A549 (cell line): ENCODE results near the gene C20orf96.

Experiments used
- CTCF ChIP-seq: fragments of >200 bp; sonication (Bioruptor Twin); formaldehyde crosslinking; IDR thresholded peaks from 3 replicates; pipeline ENCODE4 v1.5.1; 2016
- EHMT2 ChIP-seq: fragments of 200-600 bp; sonication (generic); IDR thresholded peaks from 2 replicates; pipeline ENCODE4 v1.6.1; 2016; ENCODE audit warnings: antibody characterized with exemption, low read depth, mild to moderate bottlenecking, moderate library complexity
- HMGXB4 ChIP-seq: fragments of 250-450 bp; sonication (Bioruptor Pico); IDR thresholded peaks from 2 replicates; pipeline ENCODE4 v1.5.0; 2021; ENCODE audit warnings: mild to moderate bottlenecking, moderate library complexity, borderline replicate concordance
- JUN ChIP-seq, 2 experiments: fragments of >200 bp; sonication (Bioruptor Twin); formaldehyde crosslinking; IDR thresholded peaks; 2 replicates in 1 of 2; 3 replicates in 1 of 2; pipeline ENCODE4 v1.6.1; 2016 to 2017
- MAX ChIP-seq: IDR thresholded peaks from 2 replicates; pipeline ENCODE4 v1.6.1; 2012
- PBX3 ChIP-seq: IDR thresholded peaks from 2 replicates; pipeline ENCODE4 v1.6.1; 2012
- POLR2A ChIP-seq: IDR thresholded peaks from 2 replicates; pipeline ENCODE4 v1.6.1; 2012; ENCODE audit warnings: mild to moderate bottlenecking, low read length
- REST ChIP-seq: fragments of 200-600 bp; sonication (generic); IDR thresholded peaks from 2 replicates; pipeline ENCODE4 v1.6.1; 2016; ENCODE audit warnings: antibody characterized with exemption, mild to moderate bottlenecking, moderate library complexity
- SMC3 ChIP-seq: fragments of >200 bp; sonication (Bioruptor Twin); formaldehyde crosslinking; IDR thresholded peaks from 3 replicates; pipeline ENCODE4 v1.6.1; 2018; ENCODE audit warnings: inconsistent platforms
- TP53 ChIP-seq: fragments of 250-450 bp; sonication (Bioruptor Pico); IDR thresholded peaks from 2 replicates; pipeline ENCODE4 v1.5.0; 2021; ENCODE audit warnings: mild to moderate bottlenecking, moderate library complexity
- ZFP36 ChIP-seq: fragments of 450-650 bp; IDR thresholded peaks from 2 replicates; pipeline ENCODE4 v1.6.1; 2014; ENCODE audit warnings: borderline replicate concordance; ENCODE audit not compliant: partially characterized antibody

GRCh38 chr20:259981-260380 is 30.6 kb downstream of the C20orf96 start:
- TF ChIP-seq HMGXB4, result no peak
- TF ChIP-seq EHMT2, result no peak
- TF ChIP-seq ZFP36, result no peak
- no peak for TF ChIP-seq JUN (IDR thresholded peaks at IDR 0.05)
- no peak for TF ChIP-seq POLR2A
- no peak for TF ChIP-seq REST
- no peak for TF ChIP-seq MAX
- no peak for TF ChIP-seq PBX3
- no peak for TF ChIP-seq SMC3
- no peak for TF ChIP-seq TP53 (CRISPR knock-in tag)
- TF ChIP-seq CTCF, result no peak
